Suprapubic skin (tissue), 4 donors: ENCODE measurements around the gene TAF5.

ENCODE experiments used
- CTCF ChIP-seq, 2 donors: fragments of 200-600 bp in 1 of 2; fragments of 450-650 bp in 1 of 2; sonication (generic) in 1 of 2; IDR thresholded peaks; one replicate each; pipeline ENCODE4 v1.5.1; 2016 to 2019; ENCODE audit warnings: antibody characterized with exemption in 2 of 2, mild to moderate bottlenecking in 1 of 2, moderate library complexity in 1 of 2
- EP300 ChIP-seq: sonication (generic); formaldehyde crosslinking; IDR thresholded peaks from one replicate; pipeline ENCODE4 v1.6.1; 2017; ENCODE audit warnings: antibody characterized with exemption
- POLR2A ChIP-seq, 2 donors: fragments of 450-650 bp; IDR thresholded peaks; one replicate each; pipeline ENCODE4 v1.6.1; 2017; ENCODE audit warnings: antibody characterized with exemption in 2 of 2, mild to moderate bottlenecking in 2 of 2, moderate library complexity in 2 of 2
- POLR2AphosphoS5 ChIP-seq, 3 donors: sonication (generic); formaldehyde crosslinking; IDR thresholded peaks; one replicate each; pipeline ENCODE4 v1.6.1; 2017; ENCODE audit warnings: antibody characterized with exemption in 3 of 3

DNA sequence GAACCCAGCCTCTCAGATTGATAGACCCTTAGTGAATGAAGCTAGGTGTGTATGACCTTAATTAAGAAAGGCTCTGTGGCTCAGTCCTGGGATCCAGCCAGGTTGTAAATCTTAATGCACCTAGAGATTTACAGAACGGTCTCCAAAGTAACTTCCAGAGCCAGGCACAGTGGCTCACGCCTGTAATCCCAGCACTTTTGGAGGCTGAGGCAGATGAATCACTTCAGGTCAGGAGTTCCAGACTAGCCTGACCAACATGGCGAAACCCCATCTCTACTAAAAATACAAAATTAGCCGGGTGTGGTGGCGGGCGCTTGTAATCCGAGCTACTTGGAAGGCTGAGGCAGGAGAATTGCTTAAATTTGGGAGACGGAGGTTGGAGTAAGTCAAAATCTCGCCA is 60.1 kb downstream of the TAF5 start:
- TF ChIP-seq CTCF (IDR thresholded peaks at IDR 0.05) (no peak), POLR2AphosphoS5 (IDR thresholded peaks at IDR 0.05) (no peak), POLR2A (IDR thresholded peaks at IDR 0.05) (no peak), EP300 (no peak)
